H9 (cell line): Measurements from ENCODE around the gene LRTM2. TPM values are rescaled to one million over a fixed set of nuclear protein-coding genes. Genes with fewer than 3 reads are reported as not detected.

ENCODE experiments used
- DNase-seq: peaks from one replicate; pipeline ENCODE4 v3.0.0-alpha.2; 2017
- H2AFZ ChIP-seq: one replicate; pipeline ENCODE4 v1.6.1; 2013; ENCODE audit warnings: mild to moderate bottlenecking, low read length, control low read depth, moderate library complexity
- H2AK5ac ChIP-seq: 2 replicates; pipeline ENCODE4 v1.6.1; 2013; ENCODE audit warnings: low read length, control low read depth, mixed read lengths; ENCODE audit not compliant: insufficient read length
- H2BK120ac ChIP-seq: one replicate; pipeline ENCODE4 v1.6.1; 2013; ENCODE audit warnings: low read depth, mild to moderate bottlenecking, low read length, control low read depth, inconsistent platforms; ENCODE audit not compliant: poor library complexity, severe bottlenecking
- H2BK12ac ChIP-seq: 2 replicates; pipeline ENCODE4 v1.6.1; 2013; ENCODE audit warnings: low read length, control low read depth, mixed read lengths, low read depth; ENCODE audit not compliant: insufficient read length
- H2BK15ac ChIP-seq: 2 replicates; pipeline ENCODE4 v1.6.1; 2013; ENCODE audit warnings: low read depth, low read length, control low read depth
- H2BK20ac ChIP-seq: one replicate; pipeline ENCODE4 v1.6.1; 2013; ENCODE audit warnings: low read depth, mild to moderate bottlenecking, low read length, control low read depth, inconsistent platforms; ENCODE audit not compliant: poor library complexity, severe bottlenecking
- H2BK5ac ChIP-seq: 2 replicates; pipeline ENCODE4 v1.6.1; 2013; ENCODE audit warnings: low read length, control low read depth, mixed read lengths; ENCODE audit not compliant: insufficient read length
- H3K14ac ChIP-seq: 2 replicates; pipeline ENCODE4 v1.6.1; 2013; ENCODE audit warnings: low read length, control low read depth; ENCODE audit not compliant: insufficient read depth
- H3K18ac ChIP-seq: 2 replicates; pipeline ENCODE4 v1.6.1; 2013; ENCODE audit warnings: low read depth, mild to moderate bottlenecking, mixed read lengths, low read length, control low read depth; ENCODE audit not compliant: insufficient read length
- H3K23ac ChIP-seq: 2 replicates; pipeline ENCODE4 v1.6.1; 2013; ENCODE audit warnings: low read length, control low read depth, mixed read lengths, low read depth; ENCODE audit not compliant: insufficient read length
- H3K23me2 ChIP-seq: 2 replicates; pipeline ENCODE4 v1.6.1; 2013; ENCODE audit warnings: low read depth, mild to moderate bottlenecking, mixed read lengths, low read length, control low read depth; ENCODE audit not compliant: insufficient read length, poor library complexity, severe bottlenecking
- H3K27ac ChIP-seq: 2 replicates; pipeline ENCODE4 v1.5.1; 2013; ENCODE audit warnings: low read length, control low read depth, mixed read lengths, low read depth; ENCODE audit not compliant: insufficient read length
- H3K27me3 ChIP-seq: 2 replicates; pipeline ENCODE4 v1.6.1; 2013; ENCODE audit warnings: low read length, control low read depth, inconsistent platforms; ENCODE audit not compliant: insufficient read depth
- H3K4ac ChIP-seq: 2 replicates; pipeline ENCODE4 v1.6.1; 2013; ENCODE audit warnings: low read depth, mild to moderate bottlenecking, control low read depth, inconsistent platforms, low read length, moderate library complexity
- H3K4me1 ChIP-seq: 2 replicates; pipeline ENCODE4 v1.6.1; 2013; ENCODE audit warnings: low read length, control low read depth, inconsistent platforms; ENCODE audit not compliant: insufficient read depth
- H3K4me2 ChIP-seq: 2 replicates; pipeline ENCODE4 v1.6.1; 2013; ENCODE audit warnings: low read length, control low read depth, mixed read lengths; ENCODE audit not compliant: insufficient read length, insufficient read depth
- H3K56ac ChIP-seq: 2 replicates; pipeline ENCODE4 v1.6.1; 2013; ENCODE audit warnings: low read depth, mild to moderate bottlenecking, mixed read lengths, low read length, control low read depth; ENCODE audit not compliant: insufficient read length
- H3K79me1 ChIP-seq: 2 replicates; pipeline ENCODE4 v1.6.1; 2013; ENCODE audit warnings: low read depth, mild to moderate bottlenecking, moderate library complexity, low read length, control low read depth, inconsistent platforms; ENCODE audit not compliant: insufficient read depth, poor library complexity, severe bottlenecking
- H3K79me2 ChIP-seq: 2 replicates; pipeline ENCODE4 v1.6.1; 2013; ENCODE audit warnings: low read length, control low read depth, inconsistent platforms; ENCODE audit not compliant: insufficient read depth
- H3K9ac ChIP-seq: 2 replicates; pipeline ENCODE4 v1.6.1; 2013; ENCODE audit warnings: low read length, control low read depth, mixed read lengths; ENCODE audit not compliant: insufficient read length; ENCODE audit errors: extremely low read depth
- H3K9me3 ChIP-seq: one replicate; pipeline ENCODE4 v1.6.1; 2013; ENCODE audit warnings: low read depth, low read length, inconsistent platforms; ENCODE audit not compliant: control insufficient read depth
- H3T11ph ChIP-seq: one replicate; pipeline ENCODE4 v1.6.1; 2013; ENCODE audit warnings: mild to moderate bottlenecking, low read length, control low read depth, inconsistent platforms
- H4K20me1 ChIP-seq: one replicate; pipeline ENCODE4 v1.6.1; 2013; ENCODE audit not compliant: control insufficient read depth, insufficient read length, insufficient read depth
- H4K5ac ChIP-seq: 2 replicates; pipeline ENCODE4 v1.6.1; 2013; ENCODE audit warnings: low read depth, mild to moderate bottlenecking, mixed read lengths, low read length, control low read depth; ENCODE audit not compliant: insufficient read length
- H4K8ac ChIP-seq: replicated peaks from 2 replicates; pipeline ENCODE4 v1.6.1; 2013; ENCODE audit warnings: low read length, control low read depth, mixed read lengths, low read depth; ENCODE audit not compliant: insufficient read length
- H4K91ac ChIP-seq: 2 replicates; pipeline ENCODE4 v1.6.1; 2013; ENCODE audit warnings: low read depth, mild to moderate bottlenecking, moderate library complexity, mixed read lengths, low read length, control low read depth; ENCODE audit not compliant: insufficient read length
- H3K27ac Mint-ChIP-seq, 3 experiments: 2 replicates in 2 of 3; 3 replicates in 1 of 3; pipeline ENCODE4 v1.8.0; 2020 to 2021; ENCODE audit warnings: mixed read lengths in 3 of 3, mild to moderate bottlenecking in 1 of 3, moderate library complexity in 1 of 3
- H3K27me3 Mint-ChIP-seq: 2 replicates; pipeline ENCODE4 v1.8.0; 2021; ENCODE audit warnings: low read depth, mild to moderate bottlenecking, moderate library complexity, mixed read lengths
- H3K36me3 Mint-ChIP-seq, 3 experiments: 2 replicates in 2 of 3; 3 replicates in 1 of 3; pipeline ENCODE4 v1.8.0; 2020 to 2021; ENCODE audit warnings: low read depth in 3 of 3, mixed read lengths in 3 of 3; ENCODE audit not compliant: insufficient read depth in 1 of 3
- H3K4me1 Mint-ChIP-seq, 2 experiments: 2 replicates each; pipeline ENCODE4 v1.8.0; 2020; ENCODE audit warnings: mixed read lengths in 2 of 2
- H3K4me3 Mint-ChIP-seq, 2 experiments: 2 replicates in 1 of 2; 3 replicates in 1 of 2; pipeline ENCODE4 v1.8.0; 2020 to 2021; ENCODE audit warnings: mild to moderate bottlenecking in 2 of 2, mixed read lengths in 2 of 2, moderate library complexity in 1 of 2
- H3K9me3 Mint-ChIP-seq, 2 experiments: 2 replicates in 1 of 2; 3 replicates in 1 of 2; pipeline ENCODE4 v1.8.0; 2020; ENCODE audit warnings: mild to moderate bottlenecking in 2 of 2, mixed read lengths in 2 of 2, moderate library complexity in 1 of 2
- CTCF ChIP-seq: fragments of 200-600 bp; sonication (generic); conservative IDR thresholded peaks from 3 replicates; pipeline ENCODE4 v1.8.0; 2021; ENCODE audit warnings: antibody characterized with exemption, mild to moderate bottlenecking
- WGBS: extraction: QIAGEN DNeasy Blood & Tissue Kit; methylation state at CpG from one replicate; pipeline ENCODE4 v1.1.7; 2013; ENCODE audit warnings: missing lambda C conversion rate, low lambda C conversion rate, mixed read lengths; ENCODE audit not compliant: insufficient read length; ENCODE audit errors: extremely low coverage; 5-methylcytosine and 5-hydroxymethylcytosine counted together
- total RNA-seq: library from RNA; stranded (reverse); gene quantifications from 2 replicates; pipeline ENCODE4 v1.2.1, GENCODE V29; 2021

Gene LRTM2
- total RNA-seq, 1 experiment from 2014 or later, result not detected

GRCh38 chr12:1827826-1828805 lies 7.8 kb downstream of the LRTM2 start:
- H3K79me2 ChIP-seq, result no peaks in the 10 kb centered on the region
- no peaks in the 10 kb centered on the region for H3K36me3 Mint-ChIP-seq
- H4K91ac ChIP-seq, result no peak overlapping the region
- no peak overlapping the region for H3K4me2 ChIP-seq
- no peaks in the 10 kb centered on the region for H3K4me1 ChIP-seq
- no CpG with 5 or more reads among the region's 38 CpGs for WGBS
- H2BK15ac ChIP-seq, result no peak overlapping the region
- H4K8ac ChIP-seq, result no peak overlapping the region
- no peak overlapping the region for H3K9ac ChIP-seq
- H3T11ph ChIP-seq, result no peak overlapping the region
- no peak overlapping the region for H3K56ac ChIP-seq
- H2BK20ac ChIP-seq, result no peak overlapping the region
- no peak overlapping the region for H2AK5ac ChIP-seq
- H4K20me1 ChIP-seq, result no peaks in the 10 kb centered on the region
- peaks cover 33% of the 10 kb centered on the region for H3K27me3 Mint-ChIP-seq
- no peak overlapping the region for H2BK12ac ChIP-seq
- peaks cover 7 to 36% of the 10 kb centered on the region in 2 experiments for H3K4me1 Mint-ChIP-seq
- no peak overlapping the region for H3K27ac ChIP-seq
- DNase-seq, result no peak
- TF ChIP-seq CTCF, result no peak
- H3K14ac ChIP-seq, result no peak overlapping the region
- no peaks in the 10 kb centered on the region for H3K79me1 ChIP-seq
- no peaks in the 10 kb centered on the region for H3K9me3 ChIP-seq
- H2BK5ac ChIP-seq, result no peak overlapping the region
- no peak overlapping the region for H3K18ac ChIP-seq
- no peak overlapping the region; a peak in 1 of 7 replicates for H3K27ac Mint-ChIP-seq
- no peak overlapping the region for H2BK120ac ChIP-seq
- H3K23me2 ChIP-seq, result no peaks in the 10 kb centered on the region
- no peak overlapping the region for H2AFZ ChIP-seq
- no peaks in the 10 kb centered on the region for H3K9me3 Mint-ChIP-seq
- no peak overlapping the region for H3K4me3 Mint-ChIP-seq
- H4K5ac ChIP-seq, result no peak overlapping the region
- no peaks in the 10 kb centered on the region for H3K27me3 ChIP-seq
- no peak overlapping the region for H3K23ac ChIP-seq
- H3K4ac ChIP-seq, result no peak overlapping the region
